ENCODE data around the gene PEX11G.
"Not testable (repeated sequence)": the region's sequence is repeated elsewhere in the genome, so short reads cannot be mapped to it uniquely, and the experiment has no call there.

The PEX11G gene

GRCh38 chr19:7441468-7442146, 47.2 kb downstream of the PEX11G start:
- in situ Hi-C loops (cut with MboI; ENCODE audit: low sequenced_read_pairs) = no loop called here

- in situ Hi-C loops (cut with MboI; ENCODE audit: low sequenced_read_pairs) = no loop called here
Observed at GRCh38 chr19:7440188-7440975, 48.5 kb downstream of the PEX11G start.

GRCh38 chr19:7435586-7435985, 53.2 kb downstream of the PEX11G start:
- in situ Hi-C loops (cut with MboI; ENCODE audit: low sequenced_read_pairs) = no loop called here

- in situ Hi-C loops (cut with MboI; ENCODE audit: low sequenced_read_pairs) = no loop called here
Observed at GRCh38 chr19:7434391-7434790, 54.4 kb downstream of the PEX11G start.

- in situ Hi-C loops (cut with MboI; ENCODE audit: low sequenced_read_pairs) = not testable (repeated sequence)
Observed at GRCh38 chr19:7433456-7433855, 55.4 kb downstream of the PEX11G start.

GRCh38 chr19:7429638-7430282, 59.1 kb downstream of the PEX11G start:
- in situ Hi-C loops (cut with MboI; ENCODE audit: low sequenced_read_pairs) = no loop called here

GRCh38 chr19:7428651-7429113, 60.2 kb downstream of the PEX11G start:
- in situ Hi-C loops (cut with MboI; ENCODE audit: low sequenced_read_pairs) = no loop called here

- in situ Hi-C loops (cut with MboI; ENCODE audit: low sequenced_read_pairs) = no loop called here
Observed at GRCh38 chr19:7427944-7428343, 60.9 kb downstream of the PEX11G start.

GRCh38 chr19:7426986-7427385, 61.8 kb downstream of the PEX11G start:
- in situ Hi-C loops (cut with MboI; ENCODE audit: low sequenced_read_pairs) = no loop called here
